ENCODE measurements around the gene DTX2.
"Not testable (repeated sequence)": the region's sequence is repeated elsewhere in the genome, so short reads cannot be mapped to it uniquely, and the experiment has no call there.

- TF ChIP-seq POLR2A, CTCF, POLR2AphosphoS5, EP300 (IDR thresholded peaks at IDR 0.05): not testable (repeated sequence)
Measured at GRCh38 chr7:76480403-76481253, 19.1 kb downstream of the DTX2 start.

Data from stomach (tissue), 4 donors.